ENCODE measurements around the gene STK40.

- TF ChIP-seq RCOR1 (IDR thresholded peaks at IDR 0.05; ENCODE audit: low read depth, low read length) (no peak), JUN (IDR thresholded peaks at IDR 0.05) (peak in 1 of 2 experiments; percentile 22; a peak in 1 of 5 replicates), CTCF (IDR thresholded peaks at IDR 0.05) (no peak)
Measured at GRCh38 chr1:36322786-36323635, 62.7 kb downstream of the STK40 start.

All from A549 (cell line).